ENCODE data around the gene NSRP1. TPM values are rescaled to one million over a fixed set of nuclear protein-coding genes. Genes with fewer than 3 reads are reported as not detected.

NSRP1 gene
- total and polyA plus RNA-seq, 4 donors = 7.0 to 25.7 (median 9.9) TPM

GRCh38 chr17:30170415-30170987, 53.9 kb downstream of the NSRP1 start:
- H3K9me3 ChIP-seq (ENCODE audit: control insufficient read depth in 4 of 4, low read length in 3 of 4) = no peaks in the 10 kb centered on the region
- no peak for DNase-seq (ENCODE audit: low spot score)
- no peaks in the 10 kb centered on the region for H3K4me1 ChIP-seq (ENCODE audit: control insufficient read depth in 4 of 4, insufficient read depth in 4 of 4, low read length in 3 of 4)
- H3K36me3 ChIP-seq (ENCODE audit: control insufficient read depth in 4 of 4, insufficient read depth in 3 of 4, low read depth in 1 of 4, low read length in 3 of 4) = peaks cover 3 to 5% (median 4%) of the 10 kb centered on the region in 4 donors
- no peak overlapping the region for H3K9ac ChIP-seq (ENCODE audit: low read depth in 1 of 2, low read length in 2 of 2)
- TF ChIP-seq, protein P1, sequence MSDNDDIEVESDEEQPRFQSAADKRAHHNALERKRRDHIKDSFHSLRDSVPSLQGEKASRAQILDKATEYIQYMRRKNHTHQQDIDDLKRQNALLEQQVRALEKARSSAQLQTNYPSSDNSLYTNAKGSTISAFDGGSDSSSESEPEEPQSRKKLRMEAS (IDR thresholded peaks at IDR 0.05) = no peak
- TF ChIP-seq ZBTB33 (IDR thresholded peaks at IDR 0.05) = no peak
- TF ChIP-seq, protein P2, sequence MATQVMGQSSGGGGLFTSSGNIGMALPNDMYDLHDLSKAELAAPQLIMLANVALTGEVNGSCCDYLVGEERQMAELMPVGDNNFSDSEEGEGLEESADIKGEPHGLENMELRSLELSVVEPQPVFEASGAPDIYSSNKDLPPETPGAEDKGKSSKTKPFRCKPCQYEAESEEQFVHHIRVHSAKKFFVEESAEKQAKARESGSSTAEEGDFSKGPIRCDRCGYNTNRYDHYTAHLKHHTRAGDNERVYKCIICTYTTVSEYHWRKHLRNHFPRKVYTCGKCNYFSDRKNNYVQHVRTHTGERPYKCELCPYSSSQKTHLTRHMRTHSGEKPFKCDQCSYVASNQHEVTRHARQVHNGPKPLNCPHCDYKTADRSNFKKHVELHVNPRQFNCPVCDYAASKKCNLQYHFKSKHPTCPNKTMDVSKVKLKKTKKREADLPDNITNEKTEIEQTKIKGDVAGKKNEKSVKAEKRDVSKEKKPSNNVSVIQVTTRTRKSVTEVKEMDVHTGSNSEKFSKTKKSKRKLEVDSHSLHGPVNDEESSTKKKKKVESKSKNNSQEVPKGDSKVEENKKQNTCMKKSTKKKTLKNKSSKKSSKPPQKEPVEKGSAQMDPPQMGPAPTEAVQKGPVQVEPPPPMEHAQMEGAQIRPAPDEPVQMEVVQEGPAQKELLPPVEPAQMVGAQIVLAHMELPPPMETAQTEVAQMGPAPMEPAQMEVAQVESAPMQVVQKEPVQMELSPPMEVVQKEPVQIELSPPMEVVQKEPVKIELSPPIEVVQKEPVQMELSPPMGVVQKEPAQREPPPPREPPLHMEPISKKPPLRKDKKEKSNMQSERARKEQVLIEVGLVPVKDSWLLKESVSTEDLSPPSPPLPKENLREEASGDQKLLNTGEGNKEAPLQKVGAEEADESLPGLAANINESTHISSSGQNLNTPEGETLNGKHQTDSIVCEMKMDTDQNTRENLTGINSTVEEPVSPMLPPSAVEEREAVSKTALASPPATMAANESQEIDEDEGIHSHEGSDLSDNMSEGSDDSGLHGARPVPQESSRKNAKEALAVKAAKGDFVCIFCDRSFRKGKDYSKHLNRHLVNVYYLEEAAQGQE (IDR thresholded peaks at IDR 0.05) = no peak
- no peak for TF ChIP-seq SP1 (IDR thresholded peaks at IDR 0.05)
- no peak for TF ChIP-seq NR2F2 (IDR thresholded peaks at IDR 0.05)
- no peaks in the 10 kb centered on the region for H3K27me3 ChIP-seq (ENCODE audit: control insufficient read depth in 4 of 4, insufficient read depth in 4 of 4, low read length in 3 of 4)
- H3K27ac ChIP-seq (ENCODE audit: low read depth in 1 of 2, low read length in 2 of 2) = no peak overlapping the region
- no peak overlapping the region for H3K4me3 ChIP-seq (ENCODE audit: low read depth in 1 of 3, low read length in 3 of 3)

DNA sequence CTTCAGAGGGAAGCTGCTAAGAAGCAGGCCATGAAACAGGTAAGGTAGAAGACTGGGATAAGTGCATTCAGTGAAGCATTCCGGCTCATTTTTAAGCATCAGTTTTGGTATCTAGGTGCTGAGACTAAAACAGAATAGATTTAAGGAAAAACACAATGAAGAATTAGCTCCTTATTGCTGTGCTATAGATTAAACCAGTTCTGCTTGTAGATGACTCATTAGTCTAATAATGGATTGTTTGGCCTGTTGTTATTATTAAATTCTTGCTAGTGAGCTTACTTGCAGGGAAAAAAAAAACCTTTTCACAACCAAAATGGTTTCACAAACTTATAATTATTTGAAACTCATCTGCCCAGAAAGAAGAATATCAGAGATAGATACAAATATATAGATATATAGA, 55.9 kb downstream of the NSRP1 start:
- TF ChIP-seq HNF4G (IDR thresholded peaks at IDR 0.05) (no peak), FOXA2 (IDR thresholded peaks at IDR 0.05) (no peak), SP1 (IDR thresholded peaks at IDR 0.05) (no peak)
- H3K4me1 ChIP-seq (ENCODE audit: control insufficient read depth in 4 of 4, insufficient read depth in 4 of 4, low read length in 3 of 4) = no peaks in the 10 kb centered on the region
- H3K4me3 ChIP-seq (ENCODE audit: low read depth in 1 of 3, low read length in 3 of 3) = no peak overlapping the region
- 96% methylated on average over 1 of the region's 1 CpG for WGBS
- no peak for DNase-seq (ENCODE audit: low spot score)
- no peaks in the 10 kb centered on the region for H3K27me3 ChIP-seq (ENCODE audit: control insufficient read depth in 4 of 4, insufficient read depth in 4 of 4, low read length in 3 of 4)
- H3K9me3 ChIP-seq (ENCODE audit: control insufficient read depth in 4 of 4, low read length in 3 of 4) = no peaks in the 10 kb centered on the region
- H3K9ac ChIP-seq (ENCODE audit: low read depth in 1 of 2, low read length in 2 of 2) = no peak overlapping the region
- peaks cover 3 to 8% (median 7%) of the 10 kb centered on the region in 4 donors for H3K36me3 ChIP-seq (ENCODE audit: control insufficient read depth in 4 of 4, insufficient read depth in 3 of 4, low read depth in 1 of 4, low read length in 3 of 4)
- H3K27ac ChIP-seq (ENCODE audit: low read depth in 1 of 2, low read length in 2 of 2) = no peak overlapping the region

DNA sequence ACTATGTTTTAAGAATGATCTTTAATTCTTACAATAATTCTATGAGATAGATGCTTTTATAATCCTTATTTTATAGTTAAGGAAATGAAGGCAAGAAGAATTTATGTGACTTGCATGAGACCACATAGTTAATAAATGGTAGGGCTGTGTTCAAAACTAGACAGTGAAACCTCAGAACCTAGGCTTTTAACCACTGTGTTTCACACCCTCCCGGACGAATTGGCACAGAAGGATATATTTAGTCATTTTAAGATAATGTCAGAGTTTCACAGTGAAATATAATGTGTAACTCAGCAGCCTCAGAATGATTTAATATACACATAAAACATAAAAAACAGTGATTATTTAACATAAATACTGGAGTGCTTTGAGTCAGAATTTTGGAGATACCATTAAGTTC, 57.0 kb downstream of the NSRP1 start:
- 82% methylated on average over 2 of the region's 2 CpGs for WGBS
- peaks cover 3 to 13% (median 9%) of the 10 kb centered on the region in 4 donors for H3K36me3 ChIP-seq (ENCODE audit: control insufficient read depth in 4 of 4, insufficient read depth in 3 of 4, low read depth in 1 of 4, low read length in 3 of 4)
- TF ChIP-seq NR2F2 (IDR thresholded peaks at IDR 0.05) (no peak), SP1 (IDR thresholded peaks at IDR 0.05) (no peak), ZBTB33 (IDR thresholded peaks at IDR 0.05) (no peak), HNF4A (conservative IDR thresholded peaks at IDR 0.05) (no peak)

More for the DNA sequence above, 57.0 kb downstream of the NSRP1 start:
- H3K9me3 ChIP-seq (ENCODE audit: control insufficient read depth in 4 of 4, low read length in 3 of 4) = no peaks in the 10 kb centered on the region
- H3K27ac ChIP-seq (ENCODE audit: low read depth in 1 of 2, low read length in 2 of 2) = no peak overlapping the region
- H3K9ac ChIP-seq (ENCODE audit: low read depth in 1 of 2, low read length in 2 of 2) = no peak overlapping the region
- DNase-seq (ENCODE audit: low spot score) = no peak
- H3K27me3 ChIP-seq (ENCODE audit: control insufficient read depth in 4 of 4, insufficient read depth in 4 of 4, low read length in 3 of 4) = no peaks in the 10 kb centered on the region
- H3K4me1 ChIP-seq (ENCODE audit: control insufficient read depth in 4 of 4, insufficient read depth in 4 of 4, low read length in 3 of 4) = no peaks in the 10 kb centered on the region
- H3K4me3 ChIP-seq (ENCODE audit: low read depth in 1 of 3, low read length in 3 of 3) = no peak overlapping the region
